Neural cell (in vitro differentiated cells): ENCODE measurements around the gene SLC25A17.
"Not testable (repeated sequence)": the region's sequence is repeated elsewhere in the genome, so short reads cannot be mapped to it uniquely, and the experiment has no call there.

Experiments used
- EP300 ChIP-seq: fragments of 450-650 bp; conservative IDR thresholded peaks from 2 replicates; pipeline ENCODE4 v1.6.1; 2014; ENCODE audit warnings: antibody characterized with exemption, mild to moderate bottlenecking, moderate library complexity; ENCODE audit not compliant: poor library complexity, severe bottlenecking
- EZH2 ChIP-seq: fragments of 200-600, 300-800 bp; shearing (Covaris generic), sonication (generic); IDR thresholded peaks from 2 replicates; pipeline ENCODE4 v1.6.1; 2014; ENCODE audit warnings: antibody characterized with exemption, low read length, borderline replicate concordance, mild to moderate bottlenecking; ENCODE audit not compliant: insufficient read depth, poor library complexity, severe bottlenecking
- MXI1 ChIP-seq: fragments of 450-650 bp; conservative IDR thresholded peaks from 2 replicates; pipeline ENCODE4 v1.6.1; 2014; ENCODE audit warnings: antibody characterized with exemption, mild to moderate bottlenecking; ENCODE audit not compliant: poor library complexity, severe bottlenecking
- POLR2AphosphoS5 ChIP-seq: IDR thresholded peaks from 2 replicates; pipeline ENCODE4 v1.6.1; 2012
- SMC3 ChIP-seq: fragments of 450-650 bp; conservative IDR thresholded peaks from 2 replicates; pipeline ENCODE4 v1.6.1; 2014; ENCODE audit warnings: antibody characterized with exemption, mild to moderate bottlenecking, moderate library complexity; ENCODE audit not compliant: poor library complexity
- TAF1 ChIP-seq: IDR thresholded peaks from 2 replicates; pipeline ENCODE4 v1.6.1; 2012; ENCODE audit warnings: low read depth
- TF ChIP-seq, protein P1 (sequence below): fragments of 450-650 bp; IDR thresholded peaks from 2 replicates; pipeline ENCODE4 v1.5.1; 2014; ENCODE audit warnings: antibody characterized with exemption, mild to moderate bottlenecking, moderate library complexity; ENCODE audit not compliant: poor library complexity, severe bottlenecking
- TF ChIP-seq, protein P2 (sequence below): IDR thresholded peaks from 2 replicates; pipeline ENCODE4 v1.6.1; 2012; ENCODE audit warnings: borderline replicate concordance

DNA sequence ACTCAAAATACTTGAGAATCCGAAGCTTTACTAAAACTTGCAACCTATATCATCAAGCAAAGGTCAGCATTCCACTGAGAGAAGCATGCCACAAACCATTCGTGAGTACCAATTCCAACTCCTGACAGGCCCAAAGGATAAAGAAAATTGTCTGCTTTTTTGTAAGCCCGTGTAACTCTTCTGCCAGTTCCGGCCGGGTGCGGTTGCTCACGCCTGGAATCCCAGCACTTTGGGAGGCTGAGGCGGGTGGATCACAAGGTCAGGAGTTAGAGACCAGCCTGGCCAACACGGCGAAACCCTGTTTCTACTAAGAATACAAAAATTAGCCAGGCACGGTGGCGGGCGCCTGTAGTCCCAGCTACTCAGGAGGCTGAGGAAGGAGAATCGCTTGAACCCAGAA, 37.4 kb downstream of the SLC25A17 start:
- TF ChIP-seq, protein P1, sequence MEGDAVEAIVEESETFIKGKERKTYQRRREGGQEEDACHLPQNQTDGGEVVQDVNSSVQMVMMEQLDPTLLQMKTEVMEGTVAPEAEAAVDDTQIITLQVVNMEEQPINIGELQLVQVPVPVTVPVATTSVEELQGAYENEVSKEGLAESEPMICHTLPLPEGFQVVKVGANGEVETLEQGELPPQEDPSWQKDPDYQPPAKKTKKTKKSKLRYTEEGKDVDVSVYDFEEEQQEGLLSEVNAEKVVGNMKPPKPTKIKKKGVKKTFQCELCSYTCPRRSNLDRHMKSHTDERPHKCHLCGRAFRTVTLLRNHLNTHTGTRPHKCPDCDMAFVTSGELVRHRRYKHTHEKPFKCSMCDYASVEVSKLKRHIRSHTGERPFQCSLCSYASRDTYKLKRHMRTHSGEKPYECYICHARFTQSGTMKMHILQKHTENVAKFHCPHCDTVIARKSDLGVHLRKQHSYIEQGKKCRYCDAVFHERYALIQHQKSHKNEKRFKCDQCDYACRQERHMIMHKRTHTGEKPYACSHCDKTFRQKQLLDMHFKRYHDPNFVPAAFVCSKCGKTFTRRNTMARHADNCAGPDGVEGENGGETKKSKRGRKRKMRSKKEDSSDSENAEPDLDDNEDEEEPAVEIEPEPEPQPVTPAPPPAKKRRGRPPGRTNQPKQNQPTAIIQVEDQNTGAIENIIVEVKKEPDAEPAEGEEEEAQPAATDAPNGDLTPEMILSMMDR, result not testable (repeated sequence)
- not testable (repeated sequence) for TF ChIP-seq EZH2, SMC3, EP300, MXI1, TAF1, POLR2AphosphoS5
- TF ChIP-seq, protein P2, sequence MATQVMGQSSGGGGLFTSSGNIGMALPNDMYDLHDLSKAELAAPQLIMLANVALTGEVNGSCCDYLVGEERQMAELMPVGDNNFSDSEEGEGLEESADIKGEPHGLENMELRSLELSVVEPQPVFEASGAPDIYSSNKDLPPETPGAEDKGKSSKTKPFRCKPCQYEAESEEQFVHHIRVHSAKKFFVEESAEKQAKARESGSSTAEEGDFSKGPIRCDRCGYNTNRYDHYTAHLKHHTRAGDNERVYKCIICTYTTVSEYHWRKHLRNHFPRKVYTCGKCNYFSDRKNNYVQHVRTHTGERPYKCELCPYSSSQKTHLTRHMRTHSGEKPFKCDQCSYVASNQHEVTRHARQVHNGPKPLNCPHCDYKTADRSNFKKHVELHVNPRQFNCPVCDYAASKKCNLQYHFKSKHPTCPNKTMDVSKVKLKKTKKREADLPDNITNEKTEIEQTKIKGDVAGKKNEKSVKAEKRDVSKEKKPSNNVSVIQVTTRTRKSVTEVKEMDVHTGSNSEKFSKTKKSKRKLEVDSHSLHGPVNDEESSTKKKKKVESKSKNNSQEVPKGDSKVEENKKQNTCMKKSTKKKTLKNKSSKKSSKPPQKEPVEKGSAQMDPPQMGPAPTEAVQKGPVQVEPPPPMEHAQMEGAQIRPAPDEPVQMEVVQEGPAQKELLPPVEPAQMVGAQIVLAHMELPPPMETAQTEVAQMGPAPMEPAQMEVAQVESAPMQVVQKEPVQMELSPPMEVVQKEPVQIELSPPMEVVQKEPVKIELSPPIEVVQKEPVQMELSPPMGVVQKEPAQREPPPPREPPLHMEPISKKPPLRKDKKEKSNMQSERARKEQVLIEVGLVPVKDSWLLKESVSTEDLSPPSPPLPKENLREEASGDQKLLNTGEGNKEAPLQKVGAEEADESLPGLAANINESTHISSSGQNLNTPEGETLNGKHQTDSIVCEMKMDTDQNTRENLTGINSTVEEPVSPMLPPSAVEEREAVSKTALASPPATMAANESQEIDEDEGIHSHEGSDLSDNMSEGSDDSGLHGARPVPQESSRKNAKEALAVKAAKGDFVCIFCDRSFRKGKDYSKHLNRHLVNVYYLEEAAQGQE, result not testable (repeated sequence)
